Osteocyte (in vitro differentiated cells): ENCODE data around the gene ZNF850. TPM values are rescaled to one million over a fixed set of nuclear protein-coding genes. Genes with fewer than 3 reads are reported as not detected.
"Not testable (repeated sequence)": the region's sequence is repeated elsewhere in the genome, so short reads cannot be mapped to it uniquely, and the experiment has no call there.

Experiments used
- DNase-seq: peaks from one replicate; pipeline ENCODE4 v3.0.0; 2021; ENCODE audit warnings: mixed read lengths; ENCODE audit not compliant: unreplicated experiment; ENCODE audit errors: extremely low spot score
- H3K27ac Mint-ChIP-seq: one replicate; pipeline ENCODE4 v1.8.0; 2021; ENCODE audit warnings: mild to moderate bottlenecking, mixed read lengths; ENCODE audit not compliant: unreplicated experiment
- H3K27me3 Mint-ChIP-seq: one replicate; pipeline ENCODE4 v1.8.0; 2021; ENCODE audit warnings: mixed read lengths; ENCODE audit not compliant: unreplicated experiment
- H3K36me3 Mint-ChIP-seq: one replicate; pipeline ENCODE4 v1.8.0; 2021; ENCODE audit warnings: mixed read lengths; ENCODE audit not compliant: unreplicated experiment
- H3K4me1 Mint-ChIP-seq: one replicate; pipeline ENCODE4 v1.8.0; 2021; ENCODE audit warnings: mixed read lengths; ENCODE audit not compliant: unreplicated experiment
- H3K4me3 Mint-ChIP-seq: one replicate; pipeline ENCODE4 v1.8.0; 2021; ENCODE audit warnings: mild to moderate bottlenecking, moderate library complexity, mixed read lengths; ENCODE audit not compliant: unreplicated experiment
- H3K9me3 Mint-ChIP-seq: one replicate; pipeline ENCODE4 v1.8.0; 2021; ENCODE audit warnings: mixed read lengths; ENCODE audit not compliant: unreplicated experiment
- total RNA-seq: library from RNA; stranded (reverse); gene quantifications from 2 replicates; pipeline ENCODE4 v1.2.1, GENCODE V29; 2021
- TF ChIP-seq, protein P1 (sequence below): fragments of 200-600 bp; sonication (generic); IDR thresholded peaks from 2 replicates; pipeline ENCODE4 v1.5.0; 2021; ENCODE audit warnings: antibody characterized with exemption, mild to moderate bottlenecking, moderate library complexity

ZNF850 gene
- total RNA-seq, 1 donor from 2014 or later, result 2.8 TPM

- TF ChIP-seq, protein P1, sequence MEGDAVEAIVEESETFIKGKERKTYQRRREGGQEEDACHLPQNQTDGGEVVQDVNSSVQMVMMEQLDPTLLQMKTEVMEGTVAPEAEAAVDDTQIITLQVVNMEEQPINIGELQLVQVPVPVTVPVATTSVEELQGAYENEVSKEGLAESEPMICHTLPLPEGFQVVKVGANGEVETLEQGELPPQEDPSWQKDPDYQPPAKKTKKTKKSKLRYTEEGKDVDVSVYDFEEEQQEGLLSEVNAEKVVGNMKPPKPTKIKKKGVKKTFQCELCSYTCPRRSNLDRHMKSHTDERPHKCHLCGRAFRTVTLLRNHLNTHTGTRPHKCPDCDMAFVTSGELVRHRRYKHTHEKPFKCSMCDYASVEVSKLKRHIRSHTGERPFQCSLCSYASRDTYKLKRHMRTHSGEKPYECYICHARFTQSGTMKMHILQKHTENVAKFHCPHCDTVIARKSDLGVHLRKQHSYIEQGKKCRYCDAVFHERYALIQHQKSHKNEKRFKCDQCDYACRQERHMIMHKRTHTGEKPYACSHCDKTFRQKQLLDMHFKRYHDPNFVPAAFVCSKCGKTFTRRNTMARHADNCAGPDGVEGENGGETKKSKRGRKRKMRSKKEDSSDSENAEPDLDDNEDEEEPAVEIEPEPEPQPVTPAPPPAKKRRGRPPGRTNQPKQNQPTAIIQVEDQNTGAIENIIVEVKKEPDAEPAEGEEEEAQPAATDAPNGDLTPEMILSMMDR, result no peak
- Mint-ChIP-seq H3K27me3 (no peaks in the 10 kb centered on the region), H3K36me3 (peaks cover 11% of the 10 kb centered on the region), H3K4me3 (peak overlapping the region; percentile 92), H3K9me3 (peaks cover 10% of the 10 kb centered on the region), H3K4me1 (peaks cover 24% of the 10 kb centered on the region), H3K27ac (peak overlapping the region; percentile 87)
- no peak for DNase-seq
Measured at GRCh38 chr19:36771261-36772231, 1.1 kb downstream of the ZNF850 start.

- TF ChIP-seq, protein P1, result no peak
- Mint-ChIP-seq H3K9me3 (peaks cover 56% of the 10 kb centered on the region), H3K27me3 (no peaks in the 10 kb centered on the region), H3K4me1 (no peaks in the 10 kb centered on the region), H3K27ac (no peak overlapping the region), H3K4me3 (no peak overlapping the region), H3K36me3 (peaks cover 81% of the 10 kb centered on the region)
- DNase-seq, result no peak
Measured at GRCh38 chr19:36750066-36750691, 22.4 kb downstream of the ZNF850 start.

DNA sequence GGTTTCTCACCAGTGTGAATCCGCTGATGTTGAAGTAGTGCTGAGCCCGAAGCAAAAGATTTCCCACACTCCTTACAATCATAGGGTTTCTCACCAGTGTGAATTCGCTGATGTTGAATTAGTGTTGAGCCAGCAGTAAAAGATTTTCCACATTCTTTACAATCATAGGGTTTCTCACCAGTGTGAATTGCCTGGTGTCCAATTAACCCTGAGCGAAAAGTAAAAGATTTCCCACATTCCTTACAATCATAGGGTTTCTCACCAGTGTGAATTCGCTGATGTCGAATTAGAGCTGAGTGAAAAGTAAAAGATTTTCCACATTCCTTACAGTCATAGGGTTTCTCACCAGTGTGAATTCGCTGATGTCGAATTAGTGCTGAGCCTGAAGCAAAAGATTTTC, 23.0 kb downstream of the ZNF850 start:
- H3K4me1 Mint-ChIP-seq, H3K27me3 Mint-ChIP-seq, H3K27ac Mint-ChIP-seq, DNase-seq, H3K4me3 Mint-ChIP-seq: not testable (repeated sequence)
- Mint-ChIP-seq H3K9me3 (peaks cover 58% of the 10 kb centered on the region), H3K36me3 (peaks cover 83% of the 10 kb centered on the region)

GRCh38 chr19:36748431-36749275, 24.0 kb downstream of the ZNF850 start:
- H3K27ac Mint-ChIP-seq, result no peak overlapping the region
- H3K27me3 Mint-ChIP-seq, result no peaks in the 10 kb centered on the region
- H3K4me3 Mint-ChIP-seq, result no peak overlapping the region
- H3K36me3 Mint-ChIP-seq, result peaks cover 81% of the 10 kb centered on the region
- no peak for DNase-seq
- no peaks in the 10 kb centered on the region for H3K4me1 Mint-ChIP-seq
- H3K9me3 Mint-ChIP-seq, result peaks cover 51% of the 10 kb centered on the region
- TF ChIP-seq, protein P1, result no peak

GRCh38 chr19:36747750-36748149, 24.9 kb downstream of the ZNF850 start:
- Mint-ChIP-seq H3K27ac (no peak overlapping the region), H3K4me1 (no peaks in the 10 kb centered on the region), H3K27me3 (no peaks in the 10 kb centered on the region), H3K4me3 (no peak overlapping the region), H3K36me3 (peaks cover 81% of the 10 kb centered on the region), H3K9me3 (peaks cover 53% of the 10 kb centered on the region)
- DNase-seq, result no peak
- TF ChIP-seq, protein P1, result no peak
